Measurements from ENCODE around the gene MMRN2.

MMRN2 gene

GRCh38 chr10:86968994-86969355 is 11.6 kb upstream of the MMRN2 start:
- DNase-seq, result no peak

- no peak for DNase-seq
These were observed 11.0 kb upstream of the MMRN2 start, which contains the start of gene ADIRF for GRCh38 chr10:86968271-86968993. Gene ADIRF (plus strand): TSS chr10:86968482. CDS start chr10:86968545, 63 bp downstream.

DNA sequence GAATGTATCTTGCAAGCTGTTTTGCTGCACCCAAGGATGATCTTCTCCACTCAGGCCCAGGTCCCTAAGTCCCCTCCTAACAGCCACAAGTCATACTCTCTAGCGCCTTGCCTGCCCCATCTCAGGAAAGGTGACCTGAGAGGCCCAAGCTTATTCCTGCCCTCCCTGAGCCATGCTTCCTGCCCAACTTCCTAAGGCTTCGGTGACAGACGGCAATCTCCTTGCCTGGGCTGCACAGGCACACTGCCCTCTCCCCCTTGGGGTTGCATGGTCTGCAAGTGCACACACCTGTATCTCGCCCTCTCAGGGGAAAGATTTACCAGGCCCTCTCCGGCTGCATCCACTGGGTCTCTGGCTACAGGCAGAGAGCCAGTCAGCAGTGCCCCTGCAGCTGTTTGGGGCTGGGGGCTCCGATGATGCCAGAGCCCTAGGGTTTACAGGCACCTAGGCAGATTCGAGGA is 10.1 kb upstream of the MMRN2 start:
- no peak for DNase-seq

GRCh38 chr10:86965986-86966654 is 8.7 kb upstream of the MMRN2 start:
- DNase-seq, result no peak

GRCh38 chr10:86964847-86965190 is 7.4 kb upstream of the MMRN2 start:
- no peak for DNase-seq

GRCh38 chr10:86964061-86964846 is 6.8 kb upstream of the MMRN2 start:
- no peak for DNase-seq

DNA sequence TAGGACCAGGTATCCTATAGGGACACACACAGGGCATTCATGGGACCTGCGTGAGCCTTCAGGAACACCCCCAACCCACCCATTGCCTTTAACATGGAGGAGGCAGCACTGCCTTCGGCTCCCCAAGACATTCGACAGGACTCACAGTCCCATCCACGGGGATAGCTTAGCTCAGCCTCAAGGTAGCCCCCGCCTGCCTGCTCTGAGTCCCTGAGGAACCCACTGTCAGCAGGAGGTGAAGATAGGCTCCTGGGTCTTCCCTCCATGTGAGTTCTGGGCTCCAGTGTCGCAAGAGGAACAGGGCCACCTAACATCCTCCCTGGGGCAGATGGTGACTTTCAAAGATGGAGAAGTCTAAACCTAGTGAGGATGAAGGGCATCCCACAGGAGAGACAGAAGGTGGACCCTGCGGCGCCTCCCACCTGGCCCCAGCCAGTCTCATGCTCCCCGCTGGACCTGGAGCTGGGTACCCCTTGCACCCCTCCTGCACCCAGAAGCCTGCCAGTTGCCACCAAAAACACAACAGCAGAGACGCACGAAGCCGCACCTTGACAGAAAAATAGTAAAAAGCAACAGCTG is 6.0 kb upstream of the MMRN2 start:
- no peak for DNase-seq

DNA sequence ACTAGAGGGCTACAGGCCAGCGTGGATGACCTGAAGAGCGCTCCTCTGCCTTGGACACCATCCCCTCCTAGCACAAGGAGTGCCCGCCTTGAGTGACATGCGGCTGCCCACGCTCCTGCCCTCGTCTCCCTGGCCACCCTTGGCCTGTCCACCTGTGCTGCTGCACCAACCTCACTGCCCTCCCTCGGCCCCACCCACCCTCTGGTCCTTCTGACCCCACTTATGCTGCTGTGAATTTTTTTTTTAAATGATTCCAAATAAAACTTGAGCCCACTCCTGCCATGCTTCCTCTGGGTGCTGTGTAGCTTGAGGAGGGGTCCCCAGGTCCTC is 5.5 kb upstream of the MMRN2 start:
- DNase-seq, result no peak

DNA sequence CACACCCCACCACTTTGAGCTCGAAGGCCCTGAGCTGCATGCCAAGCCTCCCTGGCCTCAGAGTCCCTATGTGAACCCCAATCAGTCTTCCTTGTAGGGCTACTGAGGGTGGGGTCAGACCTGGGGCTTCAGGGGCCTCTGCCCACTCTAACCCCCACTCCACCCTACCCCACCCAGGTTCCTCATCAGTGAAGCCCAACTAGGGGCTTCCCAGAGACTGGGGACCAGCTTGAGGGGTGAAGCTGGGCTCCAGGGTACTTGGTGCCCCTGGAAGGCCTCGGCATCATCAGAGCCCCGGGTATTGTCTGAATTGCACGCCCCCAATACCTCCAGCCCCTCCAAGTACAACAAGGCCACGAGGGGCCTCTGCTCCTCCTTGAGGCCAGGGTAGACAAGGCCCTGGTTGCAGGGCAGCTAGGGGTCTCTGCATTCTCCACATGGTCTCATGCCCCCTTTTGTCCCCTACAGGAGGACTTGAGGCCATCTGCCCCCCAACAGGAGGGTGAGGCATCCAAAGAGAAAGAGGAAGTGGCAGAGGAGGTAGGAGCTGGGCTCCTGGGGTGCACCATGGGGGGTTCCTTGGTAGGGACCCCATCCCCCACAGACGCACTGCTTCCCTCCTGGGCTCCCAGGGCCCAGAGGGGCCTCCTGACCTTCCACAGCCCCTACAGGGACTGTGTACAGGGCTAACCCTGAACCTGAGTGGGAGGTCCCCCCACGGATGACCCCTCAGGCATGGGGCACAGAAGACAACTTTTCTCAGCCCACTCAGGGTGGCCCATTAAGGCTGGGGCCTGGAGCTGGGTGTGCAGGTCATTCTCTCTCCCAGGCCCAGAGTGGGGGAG is 4.9 kb upstream of the MMRN2 start:
- DNase-seq, result no peak

- no peak for DNase-seq
These were observed 4.2 kb upstream of the MMRN2 start for GRCh38 chr10:86961481-86962091.

GRCh38 chr10:86960863-86961434 is 3.5 kb upstream of the MMRN2 start:
- no peak for DNase-seq

DNA sequence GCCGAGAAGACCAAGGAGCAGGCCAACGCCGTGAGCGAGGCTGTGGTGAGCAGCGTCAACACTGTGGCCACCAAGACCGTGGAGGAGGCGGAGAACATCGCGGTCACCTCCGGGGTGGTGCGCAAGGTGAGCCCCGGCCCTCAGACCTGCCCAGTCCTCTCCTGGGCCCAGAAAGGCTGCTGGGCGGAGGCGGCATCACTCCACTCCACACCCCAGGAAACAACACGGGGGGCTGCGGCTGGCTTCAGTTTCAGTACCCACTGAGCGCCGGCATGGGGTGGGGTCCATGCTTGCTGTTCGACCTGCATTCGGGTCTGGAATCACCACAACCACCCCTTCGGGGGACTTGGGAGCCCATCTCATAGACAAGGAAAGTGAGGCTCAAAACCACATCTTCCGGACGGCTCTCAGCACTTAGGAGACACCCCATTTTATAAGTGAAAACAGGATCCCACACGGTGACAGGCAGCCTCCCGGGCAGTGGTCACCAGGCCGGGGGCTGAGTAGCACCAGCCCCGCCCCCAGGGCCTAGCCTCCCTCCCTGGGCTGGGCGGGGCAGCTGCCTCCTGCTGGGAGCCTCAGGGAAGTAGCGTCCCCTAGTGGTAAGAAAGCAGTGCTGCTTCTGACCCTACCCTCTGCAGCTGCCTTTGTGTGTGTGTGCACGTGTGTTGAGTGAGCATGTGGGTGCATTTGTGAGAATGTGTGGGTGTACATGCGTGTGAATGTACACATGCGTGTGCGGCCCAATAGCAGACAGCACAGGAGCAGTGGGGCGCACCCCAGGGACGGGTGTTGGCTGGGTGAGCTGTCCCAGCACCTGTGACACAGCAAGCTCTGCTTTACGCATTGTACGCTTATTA is 2.8 kb upstream of the MMRN2 start:
- DNase-seq, result peak; percentile 60

DNA sequence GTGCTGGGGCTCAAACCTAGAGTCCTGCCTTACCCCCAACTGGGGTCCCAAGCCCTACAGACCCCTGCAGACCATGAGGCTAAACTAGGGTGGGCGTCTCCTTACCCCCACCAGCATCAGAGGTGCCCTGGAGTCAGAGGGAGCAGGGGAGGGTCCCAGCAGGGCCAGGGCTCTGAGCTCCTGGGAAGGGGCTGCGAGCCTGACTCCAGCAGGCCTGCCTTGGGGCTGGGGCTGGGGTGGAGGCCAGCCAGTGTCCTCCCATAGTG is 2.3 kb upstream of the MMRN2 start:
- DNase-seq, result no peak

GRCh38 chr10:86958901-86959736 is 1.7 kb upstream of the MMRN2 start:
- no peak for DNase-seq

DNA sequence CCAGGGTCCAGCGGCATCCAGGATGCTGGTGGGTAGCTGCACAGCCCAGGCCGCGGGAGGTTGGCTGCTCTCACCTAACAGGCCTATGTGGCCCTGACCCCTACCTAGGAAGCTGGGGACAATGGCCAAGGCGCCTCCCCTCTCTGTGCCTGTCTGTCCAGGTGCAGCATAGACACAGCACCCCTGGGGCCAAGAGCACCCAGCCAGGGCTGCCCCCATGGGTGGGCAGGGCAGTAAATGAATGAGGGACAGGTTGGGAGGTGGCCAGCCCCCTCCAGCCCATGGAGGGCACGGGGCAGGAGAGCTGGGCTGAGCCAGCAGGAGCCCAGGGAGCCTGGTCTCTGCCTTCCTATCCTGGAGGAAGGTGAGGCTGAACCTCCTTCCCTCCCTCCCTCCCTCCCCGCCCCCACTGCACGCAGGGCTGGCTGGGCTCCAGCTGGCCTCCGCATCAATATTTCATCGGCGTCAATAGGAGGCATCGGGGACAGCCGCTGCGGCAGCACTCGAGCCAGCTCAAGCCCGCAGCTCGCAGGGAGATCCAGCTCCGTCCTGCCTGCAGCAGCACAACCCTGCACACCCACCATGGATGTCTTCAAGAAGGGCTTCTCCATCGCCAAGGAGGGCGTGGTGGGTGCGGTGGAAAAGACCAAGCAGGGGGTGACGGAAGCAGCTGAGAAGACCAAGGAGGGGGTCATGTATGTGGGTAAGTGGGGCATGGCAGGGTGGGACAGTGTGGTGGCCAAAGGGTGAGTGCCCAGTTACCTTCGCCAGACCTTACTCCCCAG is 893 bp upstream of the MMRN2 start, which contains the start of gene SNCG:
Gene SNCG (plus strand): TSS at position 484 of the 785 bp plus-strand sequence. CDS start 99 bp downstream, at position 583.
- DNase-seq, result no peak

- DNase-seq, result no peak
These were observed 467 bp downstream of the MMRN2 start for GRCh38 chr10:86956848-86957448.

DNA sequence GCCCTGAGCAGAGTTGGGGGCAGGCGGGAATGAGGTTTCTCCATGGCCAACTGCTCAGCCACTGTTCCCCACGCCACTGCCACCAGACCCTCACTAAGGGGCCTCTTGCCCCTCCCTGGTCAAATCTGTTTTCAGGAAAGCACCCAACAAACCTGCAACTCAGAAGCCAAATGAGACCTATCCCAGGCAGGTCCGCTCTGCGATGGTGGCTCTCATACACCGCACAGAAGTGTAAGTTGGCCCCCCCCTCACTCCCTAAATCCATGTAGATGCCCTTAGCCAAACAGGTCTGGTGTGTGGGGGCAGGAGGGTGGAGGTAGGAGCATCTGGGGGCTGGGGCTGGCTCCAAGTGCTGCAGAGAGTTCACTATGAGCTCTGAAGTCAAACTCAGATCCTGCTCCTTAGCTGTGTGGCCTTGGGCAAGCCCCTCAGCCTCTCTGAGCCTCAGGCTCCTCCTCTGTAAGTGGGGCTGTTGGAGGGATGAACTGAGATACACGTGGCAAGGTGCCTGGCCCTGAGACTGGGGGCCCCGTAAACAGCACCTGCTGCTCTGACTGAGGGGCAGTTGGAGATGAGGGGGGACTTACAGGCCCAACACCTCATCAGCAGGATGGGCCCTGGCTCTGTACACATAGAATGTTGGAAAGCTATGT is 1.1 kb downstream of the MMRN2 start:
- no peak for DNase-seq

- no peak for DNase-seq
These were observed 1.8 kb downstream of the MMRN2 start for GRCh38 chr10:86955501-86956194.
